Parathyroid adenoma (tissue), 2 donors: ENCODE data around the gene XYLT1.

Experiments
- H2AFZ ChIP-seq: fragments of 300-600 bp; sonication (generic); one replicate; pipeline ENCODE4 v1.7.0; 2017; ENCODE audit warnings: antibody characterized with exemption, mild to moderate bottlenecking
- H3K27ac ChIP-seq: fragments of 300-600 bp; sonication (generic); one replicate; pipeline ENCODE4 v1.7.0; 2017
- H3K27me3 ChIP-seq: fragments of 300-600 bp; sonication (generic); one replicate; pipeline ENCODE4 v1.7.0; 2017; ENCODE audit warnings: low read length; ENCODE audit not compliant: control insufficient read depth, insufficient read depth
- H3K36me3 ChIP-seq: fragments of 300-600 bp; sonication (generic); one replicate; pipeline ENCODE4 v1.7.0; 2017; ENCODE audit warnings: low read length; ENCODE audit not compliant: control insufficient read depth, insufficient read depth
- H3K4me1 ChIP-seq: fragments of 300-600 bp; sonication (generic); one replicate; pipeline ENCODE4 v1.7.0; 2017; ENCODE audit warnings: control low read depth
- H3K4me2 ChIP-seq: fragments of 300-600 bp; sonication (generic); one replicate; pipeline ENCODE4 v1.7.0; 2017; ENCODE audit warnings: low read length
- H3K4me3 ChIP-seq: fragments of 300-600 bp; sonication (generic); one replicate; pipeline ENCODE4 v1.7.0; 2017; ENCODE audit warnings: low read depth, low read length
- H3K79me2 ChIP-seq: fragments of 300-600 bp; sonication (generic); one replicate; pipeline ENCODE4 v1.7.0; 2017; ENCODE audit warnings: control low read depth
- H3K9ac ChIP-seq: fragments of 300-600 bp; sonication (generic); one replicate; pipeline ENCODE4 v1.7.0; 2017; ENCODE audit warnings: mild to moderate bottlenecking
- H3K9me3 ChIP-seq: fragments of 300-600 bp; sonication (generic); one replicate; pipeline ENCODE4 v1.7.0; 2017; ENCODE audit warnings: low read length; ENCODE audit not compliant: control insufficient read depth
- CTCF ChIP-seq: fragments of 300-600 bp; sonication (generic); IDR thresholded peaks from one replicate; pipeline ENCODE4 v1.7.0; 2017; ENCODE audit warnings: antibody characterized with exemption, mild to moderate bottlenecking
- donor health status: primary hyperparathyroidism.

XYLT1 gene

GRCh38 chr16:17070882-17071592 lies 399.7 kb downstream of the XYLT1 start:
- H3K4me2 ChIP-seq: no peak overlapping the region
- no peaks in the 10 kb centered on the region for H3K4me1 ChIP-seq
- no peak overlapping the region for H3K9ac ChIP-seq
- no peak overlapping the region for H2AFZ ChIP-seq
- no peak overlapping the region for H3K4me3 ChIP-seq
- no peak for TF ChIP-seq CTCF
- no peaks in the 10 kb centered on the region for H3K27me3 ChIP-seq
- no peak overlapping the region for H3K27ac ChIP-seq
- H3K36me3 ChIP-seq: no peaks in the 10 kb centered on the region
- no peaks in the 10 kb centered on the region for H3K9me3 ChIP-seq
- no peaks in the 10 kb centered on the region for H3K79me2 ChIP-seq

- Histone ChIP-seq H3K79me2 (no peaks in the 10 kb centered on the region), H3K4me1 (no peaks in the 10 kb centered on the region), H3K9me3 (no peaks in the 10 kb centered on the region), H3K9ac (no peak overlapping the region), H3K27me3 (no peaks in the 10 kb centered on the region), H3K36me3 (no peaks in the 10 kb centered on the region), H3K27ac (no peak overlapping the region), H3K4me2 (no peak overlapping the region), H3K4me3 (no peak overlapping the region), H2AFZ (no peak overlapping the region)
- no peak for TF ChIP-seq CTCF
Measured at GRCh38 chr16:17069681-17070080, 401.1 kb downstream of the XYLT1 start.

- no peaks in the 10 kb centered on the region for H3K9me3 ChIP-seq
Measured at GRCh38 chr16:17068524-17068923, 402.2 kb downstream of the XYLT1 start.

GRCh38 chr16:17067882-17068281 lies 402.9 kb downstream of the XYLT1 start:
- H3K4me2 ChIP-seq: no peak overlapping the region
- H3K27ac ChIP-seq: no peak overlapping the region
- no peak overlapping the region for H3K9ac ChIP-seq
- no peaks in the 10 kb centered on the region for H3K36me3 ChIP-seq
- no peaks in the 10 kb centered on the region for H3K79me2 ChIP-seq
- H3K27me3 ChIP-seq: no peaks in the 10 kb centered on the region
- TF ChIP-seq CTCF: no peak
- no peak overlapping the region for H3K4me3 ChIP-seq
- no peaks in the 10 kb centered on the region for H3K9me3 ChIP-seq
- no peaks in the 10 kb centered on the region for H3K4me1 ChIP-seq
- no peak overlapping the region for H2AFZ ChIP-seq

More at GRCh38 chr16:17068524-17068923, 402.2 kb downstream of the XYLT1 start:
- Histone ChIP-seq H2AFZ (no peak overlapping the region), H3K4me1 (no peaks in the 10 kb centered on the region), H3K9ac (no peak overlapping the region), H3K36me3 (no peaks in the 10 kb centered on the region), H3K4me3 (no peak overlapping the region), H3K27ac (no peak overlapping the region), H3K27me3 (no peaks in the 10 kb centered on the region), H3K79me2 (no peaks in the 10 kb centered on the region), H3K4me2 (no peak overlapping the region)
- TF ChIP-seq CTCF: no peak
